RCC 7860 (cell line): ENCODE data around the gene CRNKL1.

Experiments used
- DNase-seq: peaks from one replicate; pipeline ENCODE4 v3.0.0-alpha.2; 2015; ENCODE audit warnings: low spot score
- FAIRE-seq: peaks from 2 replicates; lab custom pipeline; 2012; peaks lifted over from hg19 to GRCh38; lab: Jason Lieb, UNC

The CRNKL1 gene

GRCh38 chr20:19986419-19986818 lies 65.8 kb downstream of the CRNKL1 start:
- DNase-seq: peak; percentile 62
- FAIRE-seq: peak; percentile 71
